GM12872 (cell line): ENCODE data around the gene ST3GAL2.
A peak's percentile ranks its signal among the peaks of the same experiment; 100 is the strongest.

ENCODE experiments used
- TF ChIP-seq, protein P1 (sequence below): IDR thresholded peaks from 3 replicates; pipeline ENCODE4 v1.5.1; 2011; ENCODE audit warnings: low read depth, mild to moderate bottlenecking, low read length, moderate library complexity; ENCODE audit not compliant: insufficient read depth

The ST3GAL2 gene, protein sequence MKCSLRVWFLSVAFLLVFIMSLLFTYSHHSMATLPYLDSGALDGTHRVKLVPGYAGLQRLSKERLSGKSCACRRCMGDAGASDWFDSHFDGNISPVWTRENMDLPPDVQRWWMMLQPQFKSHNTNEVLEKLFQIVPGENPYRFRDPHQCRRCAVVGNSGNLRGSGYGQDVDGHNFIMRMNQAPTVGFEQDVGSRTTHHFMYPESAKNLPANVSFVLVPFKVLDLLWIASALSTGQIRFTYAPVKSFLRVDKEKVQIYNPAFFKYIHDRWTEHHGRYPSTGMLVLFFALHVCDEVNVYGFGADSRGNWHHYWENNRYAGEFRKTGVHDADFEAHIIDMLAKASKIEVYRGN

GRCh38 chr16:70438969-70439862, at the start of gene ST3GAL2:
Gene ST3GAL2, minus strand, starts transcription at chr16:70439100. Its CDS starts 40,570 bp downstream, at chr16:70398530.
- TF ChIP-seq, protein P1, sequence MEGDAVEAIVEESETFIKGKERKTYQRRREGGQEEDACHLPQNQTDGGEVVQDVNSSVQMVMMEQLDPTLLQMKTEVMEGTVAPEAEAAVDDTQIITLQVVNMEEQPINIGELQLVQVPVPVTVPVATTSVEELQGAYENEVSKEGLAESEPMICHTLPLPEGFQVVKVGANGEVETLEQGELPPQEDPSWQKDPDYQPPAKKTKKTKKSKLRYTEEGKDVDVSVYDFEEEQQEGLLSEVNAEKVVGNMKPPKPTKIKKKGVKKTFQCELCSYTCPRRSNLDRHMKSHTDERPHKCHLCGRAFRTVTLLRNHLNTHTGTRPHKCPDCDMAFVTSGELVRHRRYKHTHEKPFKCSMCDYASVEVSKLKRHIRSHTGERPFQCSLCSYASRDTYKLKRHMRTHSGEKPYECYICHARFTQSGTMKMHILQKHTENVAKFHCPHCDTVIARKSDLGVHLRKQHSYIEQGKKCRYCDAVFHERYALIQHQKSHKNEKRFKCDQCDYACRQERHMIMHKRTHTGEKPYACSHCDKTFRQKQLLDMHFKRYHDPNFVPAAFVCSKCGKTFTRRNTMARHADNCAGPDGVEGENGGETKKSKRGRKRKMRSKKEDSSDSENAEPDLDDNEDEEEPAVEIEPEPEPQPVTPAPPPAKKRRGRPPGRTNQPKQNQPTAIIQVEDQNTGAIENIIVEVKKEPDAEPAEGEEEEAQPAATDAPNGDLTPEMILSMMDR = 0 out of 3 replicates have a peak, but pooled peaks have one; percentile 6

- TF ChIP-seq, protein P1 = no peak
Observed at GRCh38 chr16:70484867-70485266, 46.0 kb upstream of the ST3GAL2 start.

GRCh38 chr16:70483426-70483825, 44.5 kb upstream of the ST3GAL2 start:
- TF ChIP-seq, protein P1 = no peak

DNA sequence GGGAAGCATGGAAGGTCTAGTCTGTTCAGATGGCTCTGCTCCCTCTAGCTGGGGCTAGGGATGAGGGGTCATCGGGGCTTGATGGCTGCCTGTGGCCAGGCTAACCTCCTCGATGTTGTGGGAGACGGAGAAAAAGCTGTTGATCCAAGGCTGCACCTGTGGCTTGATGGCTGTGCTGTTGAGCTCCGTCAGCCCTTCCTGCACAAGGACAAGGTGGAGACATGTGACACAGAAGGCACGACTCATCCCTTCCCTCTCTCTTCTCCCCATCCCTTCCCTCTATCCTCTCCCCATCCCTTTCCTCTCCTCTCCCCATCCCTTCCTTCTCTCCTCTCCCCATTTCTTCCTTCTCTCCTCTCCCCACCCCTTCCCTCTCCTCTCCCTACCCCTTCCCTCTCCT, 43.7 kb upstream of the ST3GAL2 start:
- TF ChIP-seq, protein P1 = no peak

- TF ChIP-seq, protein P1 = no peak
Observed at GRCh38 chr16:70481929-70482536, 43.1 kb upstream of the ST3GAL2 start.

GRCh38 chr16:70480127-70481105, 41.5 kb upstream of the ST3GAL2 start:
- TF ChIP-seq, protein P1 = no peak
